B cell (primary cell): Measurements from ENCODE around the gene SCYL2. TPM values are rescaled to one million over a fixed set of nuclear protein-coding genes. Genes with fewer than 3 reads are reported as not detected.

ENCODE experiments used
- ATAC-seq: fragments of 200-7000 bp; cut with Tn5 transposase; one replicate; pipeline ENCODE4 v1.10.0; 2021; ENCODE audit warnings: low read depth, mild to moderate bottlenecking, moderate number of reproducible peaks, moderate library complexity
- CTCF ChIA-PET: fragments of 350-600 bp; sonication (Branson Sonifier 250); formaldehyde crosslinking; loops from one replicate; lab custom pipeline; 2021; ENCODE audit warnings: antibody characterized with exemption, inconsistent platforms; lab: Charles Lee
- POLR2A ChIA-PET: fragments of 350-600 bp; sonication (Branson Sonifier 250); formaldehyde crosslinking; loops from one replicate; lab custom pipeline; 2021; ENCODE audit warnings: antibody characterized with exemption; lab: Charles Lee
- DNase-seq: peaks from one replicate; pipeline ENCODE4 v3.0.0; 2013
- H2AFZ ChIP-seq: 2 replicates; pipeline ENCODE4 v1.6.1; 2012; ENCODE audit warnings: mild to moderate bottlenecking, low read depth, low read length; ENCODE audit not compliant: insufficient read depth, poor library complexity, severe bottlenecking
- H3K27ac ChIP-seq, 2 donors: 1 replicate in 1 of 2; 2 replicates in 1 of 2; pipeline ENCODE4 v1.5.1; 2012 to 2013; ENCODE audit warnings: low read length in 2 of 2, mild to moderate bottlenecking in 2 of 2, moderate library complexity in 1 of 2
- H3K27me3 ChIP-seq, 4 experiments: fragments of 200-600 bp in 1 of 4; sonication (generic) in 1 of 4; replicated peaks in 1 of 4; 1 replicate in 2 of 4; 2 replicates in 2 of 4; pipeline versions ENCODE4 v1.6.1 to v1.7.0; 2013 to 2016; ENCODE audit warnings: low read length in 3 of 4, mild to moderate bottlenecking in 2 of 4, mixed read lengths in 1 of 4, moderate library complexity in 1 of 4; ENCODE audit not compliant: insufficient read depth in 4 of 4, control insufficient read depth in 3 of 4; ENCODE audit errors: control extremely low read depth in 1 of 4
- H3K36me3 ChIP-seq, 2 experiments: replicated peaks in 1 of 2; 1 replicate in 1 of 2; 2 replicates in 1 of 2; pipeline versions ENCODE4 v1.6.1 to v1.7.1; 2013; ENCODE audit warnings: low read length in 1 of 2; ENCODE audit not compliant: insufficient read depth in 2 of 2, control insufficient read depth in 1 of 2; ENCODE audit errors: control extremely low read depth in 1 of 2, extremely low read depth in 1 of 2
- H3K4me1 ChIP-seq, 2 donors: fragments of 200-600 bp in 1 of 2; sonication (generic) in 1 of 2; 1 replicate in 1 of 2; 2 replicates in 1 of 2; pipeline versions ENCODE4 v1.5.1 to v1.6.1; 2013 to 2017; ENCODE audit warnings: low read length in 2 of 2; ENCODE audit not compliant: control insufficient read depth in 2 of 2, insufficient read depth in 2 of 2
- H3K4me2 ChIP-seq: replicated peaks from 2 replicates; pipeline ENCODE3; 2012; ENCODE audit warnings: mild to moderate bottlenecking, low read depth, low read length; ENCODE audit not compliant: poor library complexity, severe bottlenecking
- H3K4me3 ChIP-seq, 5 experiments: fragments of 200-600 bp in 1 of 5; sonication (generic) in 1 of 5; 1 replicate in 3 of 5; 2 replicates in 2 of 5; pipeline versions ENCODE4 v1.5.1 to v1.7.0; 2011 to 2016; ENCODE audit warnings: low read length in 4 of 5, mild to moderate bottlenecking in 4 of 5, low read depth in 2 of 5, control low read depth in 1 of 5, moderate library complexity in 1 of 5; ENCODE audit not compliant: insufficient read depth in 1 of 5; ENCODE audit errors: control extremely low read depth in 1 of 5, extremely low read depth in 1 of 5
- H3K79me2 ChIP-seq: fragments of 200-600 bp; sonication (generic); one replicate; pipeline ENCODE4 v1.6.0; 2016; ENCODE audit warnings: low read length; ENCODE audit not compliant: control insufficient read depth, insufficient read depth
- H3K9ac ChIP-seq: fragments of 200-600 bp; sonication (generic); 2 replicates; pipeline ENCODE4 v1.6.1; 2017; ENCODE audit warnings: mild to moderate bottlenecking, low read length, moderate library complexity
- H3K9me3 ChIP-seq, 3 donors: one replicate each; pipeline versions ENCODE4 v1.6.1 to v1.7.1; 2013; ENCODE audit warnings: low read length in 2 of 3; ENCODE audit not compliant: control insufficient read depth in 2 of 3, insufficient read depth in 1 of 3; ENCODE audit errors: control extremely low read depth in 1 of 3
- H4K20me1 ChIP-seq: 2 replicates; pipeline ENCODE4 v1.6.0; 2012; ENCODE audit warnings: mild to moderate bottlenecking, low read length; ENCODE audit not compliant: insufficient read depth, control insufficient read depth, poor library complexity, severe bottlenecking
- H3K27ac Mint-ChIP-seq: one replicate; pipeline ENCODE4 v1.8.0; 2021; ENCODE audit warnings: mixed read lengths
- H3K27me3 Mint-ChIP-seq: one replicate; pipeline ENCODE4 v1.8.0; 2021; ENCODE audit warnings: mixed read lengths
- H3K4me1 Mint-ChIP-seq: one replicate; pipeline ENCODE4 v1.8.0; 2021; ENCODE audit warnings: mixed read lengths
- H3K4me3 Mint-ChIP-seq: one replicate; pipeline ENCODE4 v1.8.0; 2021; ENCODE audit warnings: mixed read lengths
- H3K9me3 Mint-ChIP-seq: one replicate; pipeline ENCODE4 v1.8.0; 2022; ENCODE audit warnings: mixed read lengths; ENCODE audit not compliant: insufficient read depth
- CTCF ChIP-seq: fragments of 200-600 bp; IDR thresholded peaks from one replicate; pipeline ENCODE4 v1.8.0; 2022; ENCODE audit warnings: antibody characterized with exemption, mild to moderate bottlenecking
- EZH2 ChIP-seq: IDR thresholded peaks from 2 replicates; pipeline ENCODE4 v1.6.1; 2012; ENCODE audit warnings: borderline replicate concordance, low read depth, mild to moderate bottlenecking, moderate library complexity, low read length; ENCODE audit not compliant: insufficient read depth, poor library complexity, severe bottlenecking
- WGBS: methylation state at CpG from one replicate; pipeline ENCODE4 v1.1.5; 2013; ENCODE audit warnings: missing lambda C conversion rate; ENCODE audit not compliant: insufficient coverage; 5-methylcytosine and 5-hydroxymethylcytosine counted together
- intact Hi-C: fragments of 100-400 bp; cut with micrococcal nuclease; formaldehyde crosslinking; loops from one replicate; pipeline ENCODE4 v1.10.0; 2022
- polyA plus RNA-seq: library from polyadenylated mRNA; depleted of rRNA; stranded (reverse); fragments of >200 nt; gene quantifications from 2 replicates; pipeline ENCODE4 v1.2.3, GENCODE V29; 2012
- total RNA-seq, 2 donors: library from RNA; stranded (reverse); fragments of 120-200 nt in 1 of 2; gene quantifications; 1 replicate in 1 of 2; 2 replicates in 1 of 2; pipeline versions ENCODE4 v1.2.3 to v1.2.4, GENCODE V29; 2013 to 2022

The SCYL2 gene
- total and polyA plus RNA-seq, 2 donors (not counting 1 experiment from before 2014, with no cell fraction given): 8.8 to 38.4 TPM

GRCh38 chr12:100243137-100243536 is 23.8 kb upstream of the SCYL2 start:
- 50% methylated on average over 2 of the region's 5 CpGs for WGBS
- Mint-ChIP-seq H3K9me3 (no peaks in the 10 kb centered on the region), H3K4me3 (no peak overlapping the region), H3K4me1 (no peaks in the 10 kb centered on the region), H3K27me3 (no peaks in the 10 kb centered on the region), H3K27ac (no peak overlapping the region)
- H3K4me2 ChIP-seq: no peak overlapping the region
- H3K9ac ChIP-seq: no peak overlapping the region
- DNase-seq (no peak), ATAC-seq (no peak)
- H3K27ac ChIP-seq: no peak overlapping the region
- no peaks in the 10 kb centered on the region for H4K20me1 ChIP-seq
- intact Hi-C loops: no loop called here
- no peak overlapping the region for H2AFZ ChIP-seq
- no peaks in the 10 kb centered on the region for H3K36me3 ChIP-seq
- H3K9me3 ChIP-seq: no peaks in the 10 kb centered on the region
- TF ChIP-seq EZH2 (no peak), CTCF (no peak)
- H3K27me3 ChIP-seq: no peaks in the 10 kb centered on the region
- H3K4me1 ChIP-seq: no peaks in the 10 kb centered on the region
- ChIA-PET CTCF (no interaction called here), POLR2A (no interaction called here)
- H3K79me2 ChIP-seq: no peaks in the 10 kb centered on the region
- H3K4me3 ChIP-seq: no peak overlapping the region

GRCh38 chr12:100247765-100248164 is 19.2 kb upstream of the SCYL2 start:
- no CpG with 5 or more reads among the region's 4 CpGs for WGBS
- POLR2A ChIA-PET: no interaction called here

More at GRCh38 chr12:100247765-100248164, 19.2 kb upstream of the SCYL2 start:
- no peak overlapping the region for H3K4me2 ChIP-seq
- intact Hi-C loops: no loop called here
- no peak overlapping the region for H3K4me3 ChIP-seq
- no peak overlapping the region for H3K27ac ChIP-seq
- Mint-ChIP-seq H3K9me3 (no peaks in the 10 kb centered on the region), H3K27me3 (no peaks in the 10 kb centered on the region), H3K27ac (no peak overlapping the region), H3K4me3 (no peak overlapping the region), H3K4me1 (no peaks in the 10 kb centered on the region)
- CTCF ChIA-PET: no interaction called here
- DNase-seq (no peak), ATAC-seq (no peak)
- no peaks in the 10 kb centered on the region for H4K20me1 ChIP-seq
- no peaks in the 10 kb centered on the region for H3K9me3 ChIP-seq
- H3K27me3 ChIP-seq: no peaks in the 10 kb centered on the region
- no peaks in the 10 kb centered on the region for H3K4me1 ChIP-seq
- H3K9ac ChIP-seq: no peak overlapping the region
- no peak for TF ChIP-seq EZH2
- TF ChIP-seq CTCF: no peak
- no peaks in the 10 kb centered on the region for H3K79me2 ChIP-seq
- H2AFZ ChIP-seq: no peak overlapping the region
- H3K36me3 ChIP-seq: no peaks in the 10 kb centered on the region
